Activated T-cell treated with anti-CD3 and anti-CD28 coated beads, Interleukin-2, amount 50 U/mL, for 4 hours (primary cell): ENCODE measurements around the gene CROCC2. TPM values are rescaled to one million over a fixed set of nuclear protein-coding genes. Genes with fewer than 3 reads are reported as not detected.

Source experiments
- ATAC-seq, 2 donors: fragments of 200-7000 bp; cut with Tn5 transposase; one replicate each; pipeline ENCODE4 v1.10.0; 2021
- DNase-seq: peaks from one replicate; pipeline ENCODE4 v3.0.0-alpha.2; 2020
- H3K27me3 Mint-ChIP-seq: one replicate; pipeline ENCODE4 v1.8.0; 2021; ENCODE audit warnings: low read depth, mixed read lengths
- H3K36me3 Mint-ChIP-seq: one replicate; pipeline ENCODE4 v1.8.0; 2022; ENCODE audit warnings: mixed read lengths; ENCODE audit not compliant: insufficient read depth
- H3K4me1 Mint-ChIP-seq: one replicate; pipeline ENCODE4 v1.8.0; 2021; ENCODE audit warnings: low read depth, mixed read lengths
- H3K4me3 Mint-ChIP-seq: one replicate; pipeline ENCODE4 v1.8.0; 2021; ENCODE audit warnings: mild to moderate bottlenecking, moderate library complexity, mixed read lengths
- H3K9me3 Mint-ChIP-seq: one replicate; pipeline ENCODE4 v1.8.0; 2021; ENCODE audit warnings: mixed read lengths
- total RNA-seq, 3 donors: library from RNA; stranded (reverse); gene quantifications; one replicate each; pipeline ENCODE4 v1.2.1, GENCODE V29; 2021

Gene CROCC2
- total RNA-seq, 3 donors from 2014 or later: not detected

DNA sequence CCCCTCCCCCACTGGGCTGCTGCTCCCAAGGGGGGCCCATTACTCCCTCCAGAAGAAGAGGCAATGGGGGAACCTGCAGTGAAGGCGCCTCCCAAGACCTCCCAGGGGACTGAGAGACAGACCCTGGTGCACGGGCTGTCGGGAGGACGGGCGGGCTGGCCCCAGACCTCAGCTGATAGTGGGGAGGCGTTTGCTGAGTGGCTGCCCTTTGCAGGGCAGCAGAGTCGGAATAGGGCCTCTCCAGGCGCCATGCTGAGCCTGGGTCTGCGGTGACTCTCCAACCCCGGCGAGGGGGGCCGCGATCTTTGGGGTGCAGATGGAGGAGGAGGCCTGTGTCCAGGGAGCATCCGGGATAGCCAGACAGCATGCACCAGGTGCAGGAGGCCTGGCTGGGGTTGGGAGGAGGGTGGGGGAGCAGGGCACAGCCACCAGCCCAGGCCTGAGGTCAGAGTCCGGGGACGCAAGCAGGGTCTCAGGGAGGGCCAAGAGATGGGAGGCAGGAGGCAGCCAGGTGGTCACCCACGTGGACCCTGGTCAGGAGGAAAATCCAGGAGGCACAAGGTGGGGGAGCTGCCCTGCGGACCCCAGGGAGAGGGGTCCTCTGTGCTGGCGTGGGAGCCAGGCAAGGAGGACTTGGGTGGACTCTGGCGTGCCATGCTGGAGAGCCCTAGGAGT, 11.0 kb downstream of the CROCC2 start:
- Mint-ChIP-seq H3K4me3 (no peak overlapping the region), H3K36me3 (no peaks in the 10 kb centered on the region), H3K4me1 (no peaks in the 10 kb centered on the region), H3K27me3 (peaks cover 27% of the 10 kb centered on the region), H3K9me3 (no peaks in the 10 kb centered on the region)
- DNase-seq: no peak
- ATAC-seq: no peak

DNA sequence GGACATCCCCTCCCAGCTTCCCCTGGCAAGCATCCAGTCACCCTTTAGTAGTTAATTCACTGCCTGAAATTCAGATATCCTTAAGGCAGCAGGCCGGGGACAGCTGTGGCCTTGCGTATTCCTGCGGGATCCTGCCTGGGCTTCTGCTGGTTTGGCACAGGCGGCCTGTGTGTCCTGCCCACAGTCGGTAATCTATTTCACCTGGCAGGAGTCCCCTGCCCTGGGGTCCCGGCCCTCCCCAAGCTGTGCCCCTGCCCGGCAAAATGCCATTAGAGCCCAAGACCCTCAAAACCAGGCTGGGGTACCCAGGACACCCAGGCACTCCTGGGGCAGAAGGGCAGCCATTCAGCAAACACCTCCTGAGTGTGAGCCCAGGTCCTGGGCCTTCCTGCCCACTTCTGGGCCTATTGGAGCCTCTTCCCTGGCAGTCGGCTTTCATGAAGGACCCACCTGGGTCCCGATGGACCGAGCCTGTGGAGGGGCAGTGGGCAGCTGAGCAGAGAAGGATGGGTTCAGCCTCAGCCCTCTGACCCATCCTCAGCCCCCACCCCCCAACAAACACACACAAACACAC, 11.6 kb downstream of the CROCC2 start:
- Mint-ChIP-seq H3K4me3 (no peak overlapping the region), H3K4me1 (no peaks in the 10 kb centered on the region), H3K9me3 (no peaks in the 10 kb centered on the region)

DNA sequence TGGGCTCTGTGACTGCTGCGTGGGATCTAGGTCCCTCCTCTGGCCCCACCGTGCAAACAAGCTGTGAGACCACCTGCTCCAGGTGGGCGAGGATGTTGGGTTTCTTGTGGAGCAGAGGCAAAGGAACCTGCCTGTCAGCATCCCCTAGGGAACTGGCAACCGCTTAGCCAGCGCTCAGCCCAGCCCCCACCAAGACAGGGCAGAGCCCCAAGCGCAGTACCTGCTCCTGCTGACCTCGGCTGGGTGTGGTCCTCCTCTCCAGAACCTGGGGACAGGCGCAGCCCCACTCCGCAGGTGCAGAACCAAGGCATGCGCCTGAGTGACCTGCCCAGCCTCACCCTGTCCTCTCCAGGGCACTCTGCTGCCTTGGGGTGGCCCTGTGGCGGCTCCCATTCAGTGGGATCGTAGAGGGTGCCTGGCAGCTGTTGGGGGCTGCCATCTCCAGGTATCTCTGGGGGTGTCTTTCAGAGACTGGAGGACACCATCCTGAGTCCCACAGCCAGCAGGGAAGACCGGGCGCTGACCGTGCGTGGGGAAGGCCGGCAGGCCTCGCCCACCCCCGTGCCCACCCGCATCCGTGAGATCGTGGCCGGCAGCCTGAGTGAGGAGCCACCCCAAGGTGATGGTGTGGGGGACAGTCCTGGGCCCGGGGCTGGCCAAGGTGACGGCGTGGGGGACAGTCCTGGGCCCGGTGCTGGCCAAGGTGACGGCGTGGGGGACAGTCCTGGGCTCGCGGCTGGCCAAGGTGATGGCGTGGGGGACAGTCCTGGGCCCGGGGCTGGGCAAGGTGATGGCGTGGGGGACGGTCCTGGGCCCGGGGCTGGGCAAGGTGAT, 12.3 kb downstream of the CROCC2 start:
- no peak for ATAC-seq

More for the DNA sequence above, 11.6 kb downstream of the CROCC2 start:
- no peak for ATAC-seq
- DNase-seq: no peak
- H3K36me3 Mint-ChIP-seq: no peaks in the 10 kb centered on the region
- H3K27me3 Mint-ChIP-seq: peaks cover 22% of the 10 kb centered on the region

DNA sequence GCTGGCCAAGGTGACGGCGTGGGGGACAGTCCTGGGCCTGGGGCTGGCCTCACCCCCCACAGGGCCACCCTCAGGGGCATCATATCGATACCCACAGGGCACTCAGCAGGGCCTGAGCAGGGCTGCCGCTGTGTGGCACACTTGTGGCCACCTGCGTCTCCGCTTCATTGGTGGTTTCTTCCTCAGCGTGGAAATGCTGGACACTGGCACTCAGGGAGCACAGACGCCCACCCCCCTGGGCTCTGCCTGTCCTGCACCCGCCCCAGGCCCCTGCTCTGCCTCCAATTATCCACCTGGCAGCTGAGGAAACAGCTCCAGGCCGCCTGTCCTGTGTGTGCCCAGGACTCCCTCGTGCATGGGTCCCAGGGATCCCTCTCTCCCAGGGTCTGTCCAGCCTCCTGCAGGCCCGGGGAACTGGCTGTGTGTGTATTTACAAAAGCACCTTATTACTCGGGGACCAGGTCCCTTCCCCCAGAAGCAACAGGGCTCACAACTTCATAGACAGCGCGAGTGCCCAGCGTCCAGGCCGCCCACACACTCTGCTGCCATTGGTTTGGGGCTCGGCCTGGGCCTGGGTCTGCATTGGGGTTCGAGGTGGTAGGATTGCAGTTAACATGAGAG, 13.1 kb downstream of the CROCC2 start:
- Mint-ChIP-seq H3K36me3 (no peaks in the 10 kb centered on the region), H3K4me1 (no peaks in the 10 kb centered on the region), H3K4me3 (no peak overlapping the region), H3K9me3 (no peaks in the 10 kb centered on the region), H3K27me3 (peaks cover 20% of the 10 kb centered on the region)
- ATAC-seq (no peak), DNase-seq (no peak)

More for the DNA sequence above, 12.3 kb downstream of the CROCC2 start:
- Mint-ChIP-seq H3K4me1 (no peaks in the 10 kb centered on the region), H3K27me3 (peaks cover 20% of the 10 kb centered on the region), H3K36me3 (no peaks in the 10 kb centered on the region), H3K4me3 (no peak overlapping the region), H3K9me3 (no peaks in the 10 kb centered on the region)
- DNase-seq: no peak

DNA sequence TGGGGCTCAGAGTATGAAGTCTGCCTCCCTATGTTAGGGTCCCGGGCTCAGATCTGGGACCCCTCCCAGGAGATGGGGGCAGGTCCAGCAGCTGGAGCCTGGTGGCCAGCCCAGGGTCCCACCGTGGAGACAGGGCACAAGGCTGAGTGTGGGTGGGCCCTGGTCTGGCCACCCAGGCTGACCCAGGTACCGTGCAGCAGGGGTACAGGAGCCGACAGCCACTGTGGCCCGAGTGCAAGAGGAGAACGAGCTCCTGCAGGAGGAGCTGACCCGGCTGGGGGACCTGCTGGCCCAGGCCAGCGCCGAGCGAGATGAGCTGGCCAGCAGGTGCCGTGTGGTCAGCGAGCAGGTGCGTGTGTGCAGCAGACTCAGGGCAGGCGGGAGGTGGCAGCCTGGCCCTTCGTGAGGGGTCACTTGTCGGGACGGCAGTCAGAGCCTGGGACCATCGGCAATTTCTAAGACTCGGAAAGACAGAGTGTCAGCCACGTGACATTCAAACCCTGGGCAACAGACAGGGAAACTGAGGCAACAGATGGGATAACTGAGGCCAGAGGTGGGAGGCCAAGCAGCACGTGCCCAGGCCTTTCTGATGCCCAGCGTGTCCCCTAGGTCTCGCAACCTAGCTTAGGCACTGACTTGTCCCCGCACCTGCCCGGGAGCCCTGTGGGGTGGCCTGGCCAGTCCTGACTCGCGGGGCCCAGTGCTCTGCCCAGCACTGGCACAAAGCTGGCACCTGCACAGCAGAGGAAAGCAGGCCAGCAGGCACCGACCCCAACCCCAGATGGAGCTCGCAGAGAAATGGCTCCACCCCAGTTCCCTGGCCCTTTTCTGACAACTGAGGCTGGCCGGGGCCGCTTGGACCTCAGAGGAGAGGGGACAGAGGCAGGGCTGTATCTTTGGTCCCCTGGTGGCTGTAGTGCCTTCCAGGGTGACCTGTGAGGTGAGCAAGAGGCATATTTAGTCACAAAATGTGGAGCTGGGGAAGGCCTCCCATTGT, 13.9 kb downstream of the CROCC2 start:
- DNase-seq (peak; percentile 3), ATAC-seq (no peak)
- Mint-ChIP-seq H3K27me3 (peaks cover 15% of the 10 kb centered on the region), H3K4me1 (no peaks in the 10 kb centered on the region), H3K4me3 (no peak overlapping the region), H3K9me3 (no peaks in the 10 kb centered on the region), H3K36me3 (no peaks in the 10 kb centered on the region)

DNA sequence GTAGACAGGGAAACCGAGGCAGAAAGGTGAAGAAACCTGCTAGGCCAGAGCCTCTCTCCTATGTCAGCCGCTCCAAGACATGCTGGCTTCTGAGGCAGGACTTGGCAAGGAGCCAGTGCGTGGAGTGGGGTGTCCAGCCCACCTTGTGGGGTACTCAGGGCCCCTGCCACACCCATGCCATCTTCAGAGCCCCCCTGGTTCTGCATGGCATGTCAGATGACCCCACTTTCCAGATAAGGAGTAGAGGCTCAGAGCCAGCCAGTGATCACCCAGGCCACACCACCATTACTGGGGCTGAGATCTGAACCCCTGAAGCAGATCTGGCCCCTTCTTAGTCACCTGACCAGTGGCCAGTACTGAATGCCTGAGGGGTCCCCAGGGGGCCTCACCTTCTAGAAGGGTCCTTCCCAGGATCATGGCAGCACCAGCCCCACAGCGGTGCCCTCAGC, 14.7 kb downstream of the CROCC2 start:
- no peak for ATAC-seq
- Mint-ChIP-seq H3K9me3 (no peaks in the 10 kb centered on the region), H3K36me3 (no peaks in the 10 kb centered on the region), H3K4me3 (no peak overlapping the region), H3K4me1 (no peaks in the 10 kb centered on the region), H3K27me3 (peaks cover 11% of the 10 kb centered on the region)
- DNase-seq: peak; percentile 2

DNA sequence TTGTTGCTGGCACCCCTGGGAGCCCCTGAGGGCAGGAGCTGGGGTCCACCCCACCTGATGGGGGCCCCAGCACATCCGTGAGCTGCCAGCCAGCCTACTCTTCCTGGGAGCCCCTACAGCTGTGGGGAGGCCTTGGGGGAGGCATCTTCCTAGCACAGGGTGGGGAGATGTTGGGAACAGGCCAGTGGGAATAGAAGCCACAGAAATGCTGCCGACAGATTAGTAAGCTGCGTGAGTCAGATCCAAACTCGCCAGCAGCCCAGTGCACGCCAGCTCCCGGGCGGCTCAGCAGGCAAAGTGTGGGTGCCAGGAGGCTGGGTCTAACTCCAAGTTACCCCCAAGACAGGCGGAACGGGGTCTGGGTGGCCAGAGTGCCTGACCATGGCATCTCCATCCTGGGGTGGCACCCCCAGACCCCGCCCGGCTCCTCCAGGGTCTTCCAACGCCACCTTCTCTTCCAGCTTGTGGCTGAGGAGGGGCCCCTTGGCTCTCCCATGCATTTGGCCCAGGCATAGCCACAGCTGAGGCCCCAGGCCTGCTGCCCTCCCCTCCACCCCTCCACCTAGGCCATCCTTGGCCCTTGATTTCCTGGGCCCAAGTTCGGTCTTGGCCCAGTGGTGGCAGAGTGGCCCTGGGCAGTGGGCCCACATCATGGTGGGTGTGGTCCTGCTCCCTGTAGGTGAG, 15.3 kb downstream of the CROCC2 start:
- ATAC-seq (no peak), DNase-seq (no peak)
- Mint-ChIP-seq H3K36me3 (no peaks in the 10 kb centered on the region), H3K9me3 (no peaks in the 10 kb centered on the region), H3K4me3 (no peak overlapping the region), H3K27me3 (peaks cover 11% of the 10 kb centered on the region), H3K4me1 (no peaks in the 10 kb centered on the region)

DNA sequence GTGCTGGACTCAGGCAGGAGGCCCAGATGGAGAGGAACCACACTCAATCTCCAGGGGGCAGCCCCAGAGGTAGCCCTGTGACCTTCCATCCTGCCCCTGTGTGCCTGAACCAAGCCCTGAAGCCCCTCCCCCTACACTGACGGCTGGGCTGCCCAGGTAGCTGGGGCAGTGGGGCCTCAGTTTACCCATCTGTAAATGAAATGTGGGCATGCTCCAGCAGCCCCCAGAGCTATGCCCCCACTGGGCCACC, 15.8 kb downstream of the CROCC2 start:
- DNase-seq: peak; percentile 2

DNA sequence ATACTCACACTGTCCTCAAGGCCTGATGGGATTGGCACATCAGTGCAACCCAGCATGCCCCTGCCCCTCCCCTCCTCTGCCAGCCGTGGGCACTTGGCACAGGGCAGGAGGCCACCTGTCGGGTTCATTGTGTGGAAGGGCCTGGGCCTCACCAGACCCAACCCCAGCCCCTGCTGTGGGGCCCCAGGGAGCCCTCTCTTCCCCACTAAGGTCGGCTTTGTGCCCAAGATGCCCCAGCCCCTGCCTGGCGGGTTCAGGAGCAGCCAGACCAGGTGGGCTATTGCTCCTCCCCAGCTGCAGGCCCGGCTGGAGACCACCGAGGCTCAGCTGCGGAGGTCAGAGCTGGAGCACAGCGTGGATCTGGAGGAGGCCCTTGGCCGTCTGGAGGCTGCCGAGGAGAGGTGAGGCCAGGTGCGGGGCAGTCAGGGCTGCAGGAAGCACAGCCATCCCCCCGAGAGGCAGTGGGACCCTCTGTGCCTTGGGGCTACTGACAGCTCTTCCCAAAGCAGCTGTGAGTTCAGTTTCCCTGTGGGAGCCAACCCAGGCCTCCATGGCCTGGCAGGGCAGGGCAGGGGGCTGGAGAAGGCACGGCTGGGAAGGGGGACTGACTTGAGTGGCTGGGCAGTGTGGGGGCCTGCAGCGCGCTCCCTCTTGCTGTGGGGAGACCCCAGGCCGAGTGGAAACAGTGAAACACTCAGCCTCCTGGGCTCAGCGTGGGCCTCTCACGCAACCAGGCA, 16.3 kb downstream of the CROCC2 start:
- H3K4me1 Mint-ChIP-seq: no peaks in the 10 kb centered on the region
- DNase-seq (peak; percentile 4), ATAC-seq (no peak)
- H3K36me3 Mint-ChIP-seq: no peaks in the 10 kb centered on the region
- H3K4me3 Mint-ChIP-seq: no peak overlapping the region
- H3K9me3 Mint-ChIP-seq: no peaks in the 10 kb centered on the region
- peaks cover 3% of the 10 kb centered on the region for H3K27me3 Mint-ChIP-seq

More for the DNA sequence above, 15.8 kb downstream of the CROCC2 start:
- no peaks in the 10 kb centered on the region for H3K4me1 Mint-ChIP-seq
- H3K27me3 Mint-ChIP-seq: peaks cover 7% of the 10 kb centered on the region
- no peaks in the 10 kb centered on the region for H3K9me3 Mint-ChIP-seq
- H3K4me3 Mint-ChIP-seq: no peak overlapping the region
- no peaks in the 10 kb centered on the region for H3K36me3 Mint-ChIP-seq
- no peak for ATAC-seq

DNA sequence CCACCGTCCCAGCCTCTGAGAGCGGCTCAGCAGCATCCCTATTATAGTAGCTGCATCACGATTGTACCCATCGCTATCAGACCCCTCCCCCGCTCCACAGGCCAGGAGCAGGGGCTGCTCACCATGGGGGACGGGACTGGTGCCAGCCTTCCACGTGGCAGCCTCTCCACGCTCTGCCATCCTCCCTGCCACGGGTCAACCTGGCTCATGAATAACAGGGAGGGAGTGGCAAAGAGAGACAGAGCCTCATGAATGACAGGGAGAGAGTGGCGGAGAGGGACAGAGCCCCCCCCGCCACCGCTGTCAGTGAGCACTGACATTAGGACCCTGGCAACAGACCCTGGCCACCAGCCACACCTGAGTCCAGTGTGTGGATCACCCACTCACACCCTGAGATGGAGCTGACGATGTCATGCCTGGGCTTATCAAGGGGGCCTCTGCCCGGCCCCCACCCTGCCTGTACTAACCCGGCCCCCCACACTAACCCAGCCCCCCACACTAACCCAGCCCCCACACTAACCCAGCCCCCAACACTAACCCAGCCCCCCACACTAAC, 16.9 kb downstream of the CROCC2 start:
- ATAC-seq: no peak
- Mint-ChIP-seq H3K9me3 (no peaks in the 10 kb centered on the region), H3K36me3 (no peaks in the 10 kb centered on the region), H3K4me1 (no peaks in the 10 kb centered on the region), H3K27me3 (no peaks in the 10 kb centered on the region), H3K4me3 (no peak overlapping the region)
- DNase-seq: peak; percentile 2

DNA sequence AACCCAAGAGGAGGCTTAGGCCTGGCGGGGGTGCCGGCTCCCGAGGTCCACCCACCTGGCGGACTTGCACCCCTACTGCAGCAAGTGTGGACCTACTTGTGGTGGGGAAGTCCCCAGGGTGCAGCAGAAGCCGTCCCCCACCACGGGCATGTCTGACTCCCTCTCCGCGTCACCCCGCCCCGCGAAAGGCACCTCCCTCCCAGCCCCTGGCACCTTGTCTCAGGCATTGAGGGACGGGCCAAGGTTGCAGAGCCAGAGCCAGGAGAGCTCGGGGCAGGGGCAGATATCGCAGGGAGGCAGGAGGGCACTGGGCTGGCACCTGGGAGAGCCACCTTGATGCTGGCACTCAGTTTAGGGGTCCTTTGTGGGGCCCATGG, 19.0 kb downstream of the CROCC2 start:
- Mint-ChIP-seq H3K9me3 (no peaks in the 10 kb centered on the region), H3K27me3 (no peaks in the 10 kb centered on the region), H3K4me1 (no peaks in the 10 kb centered on the region), H3K36me3 (no peaks in the 10 kb centered on the region), H3K4me3 (no peak overlapping the region)
- ATAC-seq (no peak), DNase-seq (peak; percentile 4)

DNA sequence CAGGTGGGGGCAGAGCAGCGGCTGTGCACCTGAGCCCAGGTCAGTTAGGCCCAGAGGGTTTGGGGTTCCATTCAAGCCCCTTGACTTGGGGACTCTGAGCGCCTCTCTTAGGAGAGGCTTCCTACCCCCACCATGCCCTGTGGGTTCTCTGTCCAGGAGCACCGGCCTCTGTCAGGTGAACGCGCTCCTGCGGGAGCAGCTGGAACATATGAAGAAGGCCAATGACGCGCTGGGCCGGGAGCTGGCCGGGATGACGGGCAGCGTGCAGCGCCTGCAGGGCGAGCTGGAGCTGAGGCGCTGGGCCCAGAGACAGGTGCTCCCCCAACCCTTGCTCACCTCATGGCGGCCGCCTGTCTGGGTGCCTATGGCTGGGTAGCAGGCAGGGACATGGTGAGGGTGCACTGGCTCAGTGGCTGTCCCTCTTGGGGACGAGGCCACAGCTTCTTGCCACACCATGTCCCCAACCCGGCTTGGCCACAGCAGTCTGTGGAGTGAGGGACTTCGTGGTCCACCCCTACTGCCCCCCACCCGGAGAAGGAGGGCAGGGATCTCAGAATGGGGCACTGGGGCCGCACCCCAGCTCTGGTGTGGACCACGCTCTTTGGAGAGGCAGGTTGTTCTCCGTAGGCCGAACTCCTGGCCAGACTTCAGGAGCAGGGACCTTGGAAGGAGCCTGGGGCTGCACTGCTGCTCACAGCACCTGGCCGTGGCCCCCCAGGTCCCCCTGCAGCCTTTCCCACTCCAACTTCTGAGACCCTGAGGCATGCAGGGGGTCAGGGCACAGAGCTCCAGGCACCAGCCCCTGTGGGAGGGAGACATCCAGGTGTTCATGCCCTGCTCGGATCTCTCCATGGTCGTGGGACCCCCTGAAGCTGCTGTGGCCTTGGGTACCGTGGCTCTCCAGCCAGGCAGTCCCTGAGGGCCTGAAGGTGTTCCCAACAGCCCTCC, 19.7 kb downstream of the CROCC2 start:
- Mint-ChIP-seq H3K27me3 (no peaks in the 10 kb centered on the region), H3K36me3 (no peaks in the 10 kb centered on the region), H3K9me3 (no peaks in the 10 kb centered on the region), H3K4me1 (no peaks in the 10 kb centered on the region), H3K4me3 (no peak overlapping the region)
- DNase-seq: peak; percentile 4
- peak in 1 of 2 donors; percentile 16 for ATAC-seq
